ENCODE measurements around the gene CAB39.

DNA sequence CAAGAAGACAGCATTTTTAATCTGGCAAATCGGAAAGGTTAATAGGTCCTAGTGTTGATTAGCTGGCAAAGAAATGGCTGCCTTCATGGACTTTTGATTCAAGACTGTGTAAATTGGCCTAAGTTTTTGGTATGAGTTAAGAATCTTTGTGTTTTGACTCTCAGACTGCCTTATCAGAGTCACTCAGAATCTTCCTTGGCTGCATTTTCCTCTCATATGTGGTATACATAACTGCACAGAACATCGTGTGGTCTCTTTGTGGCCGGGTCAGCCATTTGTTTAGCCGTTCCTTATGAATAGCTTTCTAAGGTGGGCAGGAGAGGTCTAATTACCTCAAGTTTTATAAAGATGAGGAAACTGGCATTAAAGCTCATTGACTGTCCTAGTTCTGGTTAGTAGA, 30.1 kb downstream of the CAB39 start:
- TF ChIP-seq, protein P1, sequence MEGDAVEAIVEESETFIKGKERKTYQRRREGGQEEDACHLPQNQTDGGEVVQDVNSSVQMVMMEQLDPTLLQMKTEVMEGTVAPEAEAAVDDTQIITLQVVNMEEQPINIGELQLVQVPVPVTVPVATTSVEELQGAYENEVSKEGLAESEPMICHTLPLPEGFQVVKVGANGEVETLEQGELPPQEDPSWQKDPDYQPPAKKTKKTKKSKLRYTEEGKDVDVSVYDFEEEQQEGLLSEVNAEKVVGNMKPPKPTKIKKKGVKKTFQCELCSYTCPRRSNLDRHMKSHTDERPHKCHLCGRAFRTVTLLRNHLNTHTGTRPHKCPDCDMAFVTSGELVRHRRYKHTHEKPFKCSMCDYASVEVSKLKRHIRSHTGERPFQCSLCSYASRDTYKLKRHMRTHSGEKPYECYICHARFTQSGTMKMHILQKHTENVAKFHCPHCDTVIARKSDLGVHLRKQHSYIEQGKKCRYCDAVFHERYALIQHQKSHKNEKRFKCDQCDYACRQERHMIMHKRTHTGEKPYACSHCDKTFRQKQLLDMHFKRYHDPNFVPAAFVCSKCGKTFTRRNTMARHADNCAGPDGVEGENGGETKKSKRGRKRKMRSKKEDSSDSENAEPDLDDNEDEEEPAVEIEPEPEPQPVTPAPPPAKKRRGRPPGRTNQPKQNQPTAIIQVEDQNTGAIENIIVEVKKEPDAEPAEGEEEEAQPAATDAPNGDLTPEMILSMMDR (IDR thresholded peaks at IDR 0.05 in 8 of 11, conservative IDR thresholded peaks at IDR 0.05 in 3 of 11) = no peak
- no peak for TF ChIP-seq POLR2A (IDR thresholded peaks at IDR 0.05)
- no peak for TF ChIP-seq POLR2AphosphoS5 (IDR thresholded peaks at IDR 0.05)

Data from spleen (tissue), 7 donors.